Measurements from ENCODE around the gene AGR3. TPM values are rescaled to one million over a fixed set of nuclear protein-coding genes. Genes with fewer than 3 reads are reported as not detected.

AGR3 gene
- total RNA-seq, 1 experiment from 2014 or later = 1.2 TPM

GRCh38 chr7:16817536-16817935, 64.2 kb downstream of the AGR3 start:
- DNase-seq = no peak
- TF ChIP-seq, protein P1, sequence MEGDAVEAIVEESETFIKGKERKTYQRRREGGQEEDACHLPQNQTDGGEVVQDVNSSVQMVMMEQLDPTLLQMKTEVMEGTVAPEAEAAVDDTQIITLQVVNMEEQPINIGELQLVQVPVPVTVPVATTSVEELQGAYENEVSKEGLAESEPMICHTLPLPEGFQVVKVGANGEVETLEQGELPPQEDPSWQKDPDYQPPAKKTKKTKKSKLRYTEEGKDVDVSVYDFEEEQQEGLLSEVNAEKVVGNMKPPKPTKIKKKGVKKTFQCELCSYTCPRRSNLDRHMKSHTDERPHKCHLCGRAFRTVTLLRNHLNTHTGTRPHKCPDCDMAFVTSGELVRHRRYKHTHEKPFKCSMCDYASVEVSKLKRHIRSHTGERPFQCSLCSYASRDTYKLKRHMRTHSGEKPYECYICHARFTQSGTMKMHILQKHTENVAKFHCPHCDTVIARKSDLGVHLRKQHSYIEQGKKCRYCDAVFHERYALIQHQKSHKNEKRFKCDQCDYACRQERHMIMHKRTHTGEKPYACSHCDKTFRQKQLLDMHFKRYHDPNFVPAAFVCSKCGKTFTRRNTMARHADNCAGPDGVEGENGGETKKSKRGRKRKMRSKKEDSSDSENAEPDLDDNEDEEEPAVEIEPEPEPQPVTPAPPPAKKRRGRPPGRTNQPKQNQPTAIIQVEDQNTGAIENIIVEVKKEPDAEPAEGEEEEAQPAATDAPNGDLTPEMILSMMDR (IDR thresholded peaks at IDR 0.05; ENCODE audit: insufficient read depth in 1 of 2, low read depth in 1 of 2, low read length in 1 of 2, severe bottlenecking in 1 of 2, unreplicated experiment in 1 of 2) = no peak
- Mint-ChIP-seq H3K4me1 (ENCODE audit: low read depth, unreplicated experiment) (peaks cover 44% of the 10 kb centered on the region), H3K27me3 (ENCODE audit: insufficient read depth, unreplicated experiment) (no peaks in the 10 kb centered on the region), H3K27ac (ENCODE audit: unreplicated experiment) (no peak overlapping the region), H3K9me3 (ENCODE audit: unreplicated experiment) (no peaks in the 10 kb centered on the region), H3K36me3 (ENCODE audit: insufficient read depth, unreplicated experiment) (no peaks in the 10 kb centered on the region), H3K4me3 (ENCODE audit: unreplicated experiment) (no peak overlapping the region)
- Histone ChIP-seq H3K36me3 (ENCODE audit: control insufficient read depth, insufficient read depth, low read length) (no peaks in the 10 kb centered on the region), H3K27me3 (replicated peaks; ENCODE audit: control insufficient read depth, insufficient read depth, low read length) (no peaks in the 10 kb centered on the region), H3K9me3 (no peaks in the 10 kb centered on the region; the same call in 1 of the 2 replicates), H3K4me3 (ENCODE audit: low read depth, low read length) (no peak overlapping the region), H3K4me1 (peaks cover 20% of the 10 kb centered on the region)
- intact Hi-C loops (cut with micrococcal nuclease; ENCODE audit: unreplicated experiment) = no loop called here
- CTCF ChIA-PET = no interaction called here
- no TSS peak for BruUV-seq (replicated peaks)
- POLR2A ChIA-PET = no interaction called here

GRCh38 chr7:16816824-16817223, 65.0 kb downstream of the AGR3 start:
- Histone ChIP-seq H3K27me3 (replicated peaks; ENCODE audit: control insufficient read depth, insufficient read depth, low read length) (no peaks in the 10 kb centered on the region), H3K4me1 (peaks cover 20% of the 10 kb centered on the region), H3K36me3 (ENCODE audit: control insufficient read depth, insufficient read depth, low read length) (no peaks in the 10 kb centered on the region), H3K4me3 (ENCODE audit: low read depth, low read length) (no peak overlapping the region), H3K9me3 (no peaks in the 10 kb centered on the region; the same call in 1 of the 2 replicates)
- Mint-ChIP-seq H3K9me3 (ENCODE audit: unreplicated experiment) (no peaks in the 10 kb centered on the region), H3K4me3 (ENCODE audit: unreplicated experiment) (no peak overlapping the region), H3K27me3 (ENCODE audit: insufficient read depth, unreplicated experiment) (no peaks in the 10 kb centered on the region), H3K27ac (ENCODE audit: unreplicated experiment) (no peak overlapping the region), H3K36me3 (ENCODE audit: insufficient read depth, unreplicated experiment) (no peaks in the 10 kb centered on the region), H3K4me1 (ENCODE audit: low read depth, unreplicated experiment) (peaks cover 39% of the 10 kb centered on the region)
- no peak for DNase-seq
- TF ChIP-seq, protein P1 (IDR thresholded peaks at IDR 0.05; ENCODE audit: insufficient read depth in 1 of 2, low read depth in 1 of 2, low read length in 1 of 2, severe bottlenecking in 1 of 2, unreplicated experiment in 1 of 2) = no peak
- no TSS peak for BruUV-seq (replicated peaks)
- CTCF ChIA-PET = no interaction called here
- intact Hi-C loops (cut with micrococcal nuclease; ENCODE audit: unreplicated experiment) = no loop called here
- POLR2A ChIA-PET = interaction anchor here (0.6 kb wide), 1 partner anchor 24 kb away, joined by 3 read pairs; no protein-coding TSS in a partner anchor

DNA sequence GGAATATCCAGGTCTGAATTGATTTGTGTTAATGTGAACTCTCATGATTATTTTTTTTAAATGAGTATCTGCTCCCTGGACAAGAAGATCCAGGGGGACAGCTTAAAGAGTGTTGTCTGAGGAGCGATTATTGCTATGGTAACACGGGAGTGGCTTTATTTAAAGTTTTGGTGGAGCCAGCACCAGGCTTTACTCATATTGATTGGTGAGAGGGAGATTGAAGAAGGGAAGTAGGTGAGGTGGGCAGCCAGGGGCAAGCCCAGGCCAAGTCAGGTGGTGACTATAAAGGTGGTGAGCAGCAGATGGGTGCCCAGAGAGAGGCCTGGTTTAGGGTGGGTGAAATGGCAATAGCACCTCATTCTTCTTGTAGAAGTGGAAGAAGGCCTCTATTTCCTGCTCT, 66.8 kb downstream of the AGR3 start:
- H3K27me3 Mint-ChIP-seq (ENCODE audit: insufficient read depth, unreplicated experiment) = no peaks in the 10 kb centered on the region
- Histone ChIP-seq H3K36me3 (ENCODE audit: control insufficient read depth, insufficient read depth, low read length) (no peaks in the 10 kb centered on the region), H3K4me3 (ENCODE audit: low read depth, low read length) (no peak overlapping the region), H3K9me3 (no peaks in the 10 kb centered on the region; the same call in 1 of the 2 replicates), H3K4me1 (peaks cover 36% of the 10 kb centered on the region), H3K27me3 (replicated peaks; ENCODE audit: control insufficient read depth, insufficient read depth, low read length) (no peaks in the 10 kb centered on the region)
- no peak for DNase-seq
- ChIA-PET CTCF (no interaction called here), POLR2A (no interaction called here)
- no peak overlapping the region for H3K4me3 Mint-ChIP-seq (ENCODE audit: unreplicated experiment)
- intact Hi-C loops (cut with micrococcal nuclease; ENCODE audit: unreplicated experiment) = no loop called here
- H3K9me3 Mint-ChIP-seq (ENCODE audit: unreplicated experiment) = no peaks in the 10 kb centered on the region
- H3K36me3 Mint-ChIP-seq (ENCODE audit: insufficient read depth, unreplicated experiment) = no peaks in the 10 kb centered on the region
- H3K27ac Mint-ChIP-seq (ENCODE audit: unreplicated experiment) = no peak overlapping the region
- TF ChIP-seq, protein P1 (IDR thresholded peaks at IDR 0.05; ENCODE audit: insufficient read depth in 1 of 2, low read depth in 1 of 2, low read length in 1 of 2, severe bottlenecking in 1 of 2, unreplicated experiment in 1 of 2) = no peak
- peaks cover 45% of the 10 kb centered on the region for H3K4me1 Mint-ChIP-seq (ENCODE audit: low read depth, unreplicated experiment)
- no TSS peak for BruUV-seq (replicated peaks)
